GM21825 (cell line): ENCODE measurements around the gene CCK.
"Not testable (repeated sequence)": the region's sequence is repeated elsewhere in the genome, so short reads cannot be mapped to it uniquely, and the experiment has no call there.

Experiments
- ATAC-seq: cut with Tn5 transposase; IDR thresholded peaks from one replicate; pipeline ENCODE4 v1.9.1; 2021; ENCODE audit warnings: mild to moderate bottlenecking, moderate library complexity; ENCODE audit not compliant: unreplicated experiment

CCK gene

GRCh38 chr3:42266085-42266484 is at the start of gene CCK:
CCK (minus strand) TSS chr3:42266185; CDS start chr3:42263630, 2,555 bp downstream.
- ATAC-seq, result no peak

GRCh38 chr3:42314411-42314810 is 48.4 kb upstream of the CCK start:
- ATAC-seq, result no peak

- no peak for ATAC-seq
Measured at GRCh38 chr3:42308651-42309050, 42.7 kb upstream of the CCK start.

- ATAC-seq, result no peak
Measured at GRCh38 chr3:42306499-42306898, 40.5 kb upstream of the CCK start.

GRCh38 chr3:42302924-42303634 is 37.1 kb upstream of the CCK start:
- peak; percentile 63 for ATAC-seq

GRCh38 chr3:42301446-42302175 is 35.6 kb upstream of the CCK start:
- ATAC-seq, result no peak

GRCh38 chr3:42300778-42301177 is 34.8 kb upstream of the CCK start:
- ATAC-seq, result no peak

GRCh38 chr3:42300013-42300412 is 34.0 kb upstream of the CCK start:
- no peak for ATAC-seq

- ATAC-seq, result no peak
Measured at GRCh38 chr3:42298259-42298658, 32.3 kb upstream of the CCK start.

GRCh38 chr3:42292009-42292408 is 26.0 kb upstream of the CCK start:
- ATAC-seq, result no peak

GRCh38 chr3:42290966-42291714 is 25.2 kb upstream of the CCK start:
- ATAC-seq, result peak; percentile 75

- ATAC-seq, result no peak
Measured at GRCh38 chr3:42289026-42289425, 23.0 kb upstream of the CCK start.

- no peak for ATAC-seq
Measured at GRCh38 chr3:42288385-42288784, 22.4 kb upstream of the CCK start.

GRCh38 chr3:42287423-42287822 is 21.4 kb upstream of the CCK start:
- ATAC-seq, result not testable (repeated sequence)

GRCh38 chr3:42277676-42278075 is 11.7 kb upstream of the CCK start:
- no peak for ATAC-seq

- peak; percentile 82 for ATAC-seq
Measured at GRCh38 chr3:42276141-42277132, 10.5 kb upstream of the CCK start.

GRCh38 chr3:42275217-42275616 is 9.2 kb upstream of the CCK start:
- no peak for ATAC-seq

- no peak for ATAC-seq
Measured at GRCh38 chr3:42274266-42274665, 8.3 kb upstream of the CCK start.

- ATAC-seq, result no peak
Measured at GRCh38 chr3:42273361-42273760, 7.4 kb upstream of the CCK start.

- no peak for ATAC-seq
Measured at GRCh38 chr3:42271786-42272185, 5.8 kb upstream of the CCK start.

- no peak for ATAC-seq
Measured at GRCh38 chr3:42270561-42270960, 4.6 kb upstream of the CCK start.
